IMR-90 (cell line): ENCODE results near the gene GALNT3. TPM values are rescaled to one million over a fixed set of nuclear protein-coding genes. Genes with fewer than 3 reads are reported as not detected.

Experiments
- ATAC-seq: fragments of 200-7000 bp; cut with Tn5 transposase; 2 replicates; pipeline ENCODE4 v1.9.1; 2020; ENCODE audit warnings: low read depth, mild to moderate bottlenecking, moderate library complexity
- Bru-seq: library from RNA; stranded (reverse); fragments of 400-500 nt; gene quantifications from one replicate; lab custom pipeline; 2021; lab: Mats Ljungman, UMichigan
- BruChase-seq, 2 experiments: library from RNA; stranded (reverse); fragments of 400-500 nt; gene quantifications; one replicate each; lab custom pipeline; 2021; lab: Mats Ljungman, UMichigan
- BruUV-seq: library from RNA; stranded (reverse); fragments of 400-500 nt; replicated peaks from 2 replicates; lab custom pipeline; 2021; lab: Mats Ljungman, UMichigan
- CTCF ChIA-PET: fragments of 300-600 bp; formaldehyde crosslinking; extraction: SDS; loops from one replicate; lab custom pipeline; 2021; ENCODE audit warnings: antibody characterized with exemption; lab: Yijun Ruan, JAX
- POLR2A ChIA-PET: fragments of 300-600 bp; sonication (Branson Sonifier 250); formaldehyde crosslinking; loops from one replicate; lab custom pipeline; 2022; ENCODE audit warnings: antibody characterized with exemption; ENCODE audit not compliant: unreplicated experiment; lab: Charles Lee
- DNase-seq: peaks from one replicate; pipeline ENCODE4 v3.0.0; 2013
- H2AFZ ChIP-seq: replicated peaks from 2 replicates; pipeline ENCODE3; 2013; ENCODE audit warnings: low read length, mild to moderate bottlenecking; ENCODE audit not compliant: poor library complexity
- H2AK5ac ChIP-seq: 2 replicates; pipeline ENCODE4 v1.6.1; 2013; ENCODE audit warnings: low read depth, low read length, inconsistent platforms
- H2AK9ac ChIP-seq: replicated peaks from 2 replicates; pipeline ENCODE3; 2013; ENCODE audit warnings: mild to moderate bottlenecking, low read depth, low read length, moderate library complexity; ENCODE audit not compliant: poor library complexity
- H2BK120ac ChIP-seq: 2 replicates; pipeline ENCODE4 v1.6.1; 2013; ENCODE audit warnings: low read depth, low read length, inconsistent platforms
- H2BK15ac ChIP-seq: 3 replicates; pipeline ENCODE4 v1.6.1; 2013; ENCODE audit warnings: low read depth, low read length, inconsistent platforms
- H2BK20ac ChIP-seq: 2 replicates; pipeline ENCODE4 v1.6.1; 2013; ENCODE audit warnings: low read depth, mild to moderate bottlenecking, inconsistent platforms, low read length, moderate library complexity
- H2BK5ac ChIP-seq: 2 replicates; pipeline ENCODE4 v1.6.1; 2013; ENCODE audit warnings: mild to moderate bottlenecking, low read depth, low read length, inconsistent platforms; ENCODE audit not compliant: poor library complexity, severe bottlenecking
- H3K14ac ChIP-seq: replicated peaks from 2 replicates; pipeline ENCODE4 v1.6.1; 2013; ENCODE audit warnings: low read depth, low read length, inconsistent platforms
- H3K18ac ChIP-seq: 2 replicates; pipeline ENCODE4 v1.6.1; 2013; ENCODE audit warnings: low read depth, low read length, control low read depth
- H3K23ac ChIP-seq: 2 replicates; pipeline ENCODE4 v1.6.1; 2013; ENCODE audit warnings: low read depth, low read length, inconsistent platforms
- H3K27ac ChIP-seq: 2 replicates; pipeline ENCODE4 v1.5.1; 2013; ENCODE audit warnings: mild to moderate bottlenecking, control low read depth, low read length; ENCODE audit not compliant: insufficient read depth
- H3K27me3 ChIP-seq: 2 replicates; pipeline ENCODE4 v1.6.1; 2013; ENCODE audit warnings: low read length; ENCODE audit not compliant: control insufficient read depth, insufficient read depth
- H3K36me3 ChIP-seq: 2 replicates; pipeline ENCODE4 v1.6.1; 2013; ENCODE audit warnings: low read length, mixed read lengths; ENCODE audit not compliant: control insufficient read depth, insufficient read depth
- H3K4ac ChIP-seq: 2 replicates; pipeline ENCODE4 v1.6.1; 2013; ENCODE audit warnings: low read depth, low read length, inconsistent platforms
- H3K4me1 ChIP-seq: 2 replicates; pipeline ENCODE4 v1.6.1; 2013; ENCODE audit warnings: low read length, mixed read lengths; ENCODE audit not compliant: control insufficient read depth, insufficient read depth
- H3K4me2 ChIP-seq: 2 replicates; pipeline ENCODE4 v1.6.1; 2013; ENCODE audit warnings: low read depth, mild to moderate bottlenecking, control low read depth, low read length, moderate library complexity
- H3K4me3 ChIP-seq: 2 replicates; pipeline ENCODE4 v1.5.1; 2013; ENCODE audit warnings: low read depth, mild to moderate bottlenecking, control low read depth, low read length, moderate library complexity; ENCODE audit not compliant: insufficient read depth
- H3K56ac ChIP-seq: 2 replicates; pipeline ENCODE4 v1.6.1; 2013; ENCODE audit warnings: low read length, inconsistent platforms; ENCODE audit not compliant: insufficient read depth; ENCODE audit errors: extremely low read depth
- H3K79me1 ChIP-seq, 2 experiments: 2 replicates each; pipeline ENCODE4 v1.6.1; 2013; ENCODE audit warnings: low read length in 2 of 2, inconsistent platforms in 1 of 2, low read depth in 1 of 2
- H3K9ac ChIP-seq: 2 replicates; pipeline ENCODE4 v1.6.1; 2013; ENCODE audit warnings: low read depth, low read length, control low read depth
- H3K9me1 ChIP-seq: 2 replicates; pipeline ENCODE4 v1.6.1; 2013; ENCODE audit warnings: low read length, inconsistent platforms; ENCODE audit not compliant: insufficient read depth
- H3K9me3 ChIP-seq: 2 replicates; pipeline ENCODE4 v1.6.1; 2013; ENCODE audit warnings: low read length; ENCODE audit not compliant: control insufficient read depth, insufficient read depth
- H4K20me1 ChIP-seq: 2 replicates; pipeline ENCODE4 v1.6.1; 2013; ENCODE audit warnings: low read length, inconsistent platforms; ENCODE audit not compliant: insufficient read depth
- H4K5ac ChIP-seq: 2 replicates; pipeline ENCODE4 v1.6.1; 2013; ENCODE audit warnings: mild to moderate bottlenecking, low read depth, low read length, control low read depth
- H4K8ac ChIP-seq, 2 experiments: 2 replicates each; pipeline ENCODE4 v1.6.1; 2013; ENCODE audit warnings: low read depth in 2 of 2, low read length in 2 of 2, control low read depth in 1 of 2, inconsistent platforms in 1 of 2
- H4K91ac ChIP-seq: 2 replicates; pipeline ENCODE4 v1.6.1; 2013; ENCODE audit warnings: low read depth, low read length, inconsistent platforms; ENCODE audit not compliant: insufficient read depth
- BHLHE40 ChIP-seq: fragments of 150-350 bp; IDR thresholded peaks from 2 replicates; pipeline ENCODE4 v1.6.1; 2016; ENCODE audit warnings: mild to moderate bottlenecking, low read depth, low read length
- CEBPB ChIP-seq: IDR thresholded peaks from 2 replicates; pipeline ENCODE4 v1.6.1; 2012; ENCODE audit warnings: low read depth, low read length, improper control_type of control experiment
- CHD1 ChIP-seq: IDR thresholded peaks from 2 replicates; pipeline ENCODE4 v1.6.1; 2012; ENCODE audit warnings: low read depth, low read length, improper control_type of control experiment
- FOS ChIP-seq: fragments of 150-350 bp; IDR thresholded peaks from 2 replicates; pipeline ENCODE4 v1.6.1; 2016; ENCODE audit warnings: low read depth, low read length
- MAFK ChIP-seq: IDR thresholded peaks from 2 replicates; pipeline ENCODE4 v1.6.1; 2012; ENCODE audit warnings: low read depth, low read length, improper control_type of control experiment
- MAZ ChIP-seq: IDR thresholded peaks from 2 replicates; pipeline ENCODE4 v1.6.1; 2012; ENCODE audit warnings: low read depth, mild to moderate bottlenecking, low read length, improper control_type of control experiment, moderate library complexity, borderline replicate concordance
- MXI1 ChIP-seq: IDR thresholded peaks from 2 replicates; pipeline ENCODE4 v1.6.1; 2012; ENCODE audit warnings: low read depth, mild to moderate bottlenecking, low read length, moderate library complexity, borderline replicate concordance
- POLR2A ChIP-seq: IDR thresholded peaks from 2 replicates; pipeline ENCODE4 v1.6.1; 2012; ENCODE audit warnings: mild to moderate bottlenecking, low read depth, low read length
- RAD21 ChIP-seq: IDR thresholded peaks from 2 replicates; pipeline ENCODE4 v1.6.1; 2012; ENCODE audit warnings: low read length, improper control_type of control experiment
- SMC3 ChIP-seq: fragments of 150-350 bp; IDR thresholded peaks from 2 replicates; pipeline ENCODE4 v1.6.1; 2016; ENCODE audit warnings: low read depth, mild to moderate bottlenecking, antibody characterized with exemption, low read length, moderate library complexity
- WGBS, 2 experiments: methylation state at CpG; one replicate each; pipeline versions ENCODE4 v1.1.5 to v1.1.7; 2013; ENCODE audit warnings: missing lambda C conversion rate in 2 of 2; ENCODE audit not compliant: insufficient read length in 1 of 2; ENCODE audit errors: extremely low coverage in 2 of 2; 5-methylcytosine and 5-hydroxymethylcytosine counted together
- dilution Hi-C: fragments of 300-500 bp; cut with HindIII; formaldehyde crosslinking; loops from one replicate; pipeline ENCODE4 v1.14.3; 2018; ENCODE audit warnings: low sequenced_read_pairs; ENCODE audit not compliant: unreplicated experiment
- in situ Hi-C: fragments of 300-500 bp; cut with MboI; formaldehyde crosslinking; loops from 3 replicates; pipeline ENCODE4 v1.14.3; 2019; ENCODE audit warnings: low sequenced_read_pairs, inconsistent platforms, mixed read lengths
- intact Hi-C: fragments of 100-400 bp; cut with micrococcal nuclease; formaldehyde crosslinking; loops from 2 replicates; pipeline ENCODE4 v1.10.0; 2022
- long read RNA-seq: library from polyadenylated mRNA; unstranded; transcript quantifications from one replicate; pipeline ENCODE4 v2.0.0, GENCODE V29; 2021; ENCODE audit not compliant: unreplicated experiment
- polyA plus RNA-seq, 3 experiments: library from polyadenylated mRNA; depleted of rRNA; stranded (reverse); fragments of >200 nt; gene quantifications; 2 replicates each; pipeline ENCODE4 v1.2.3, GENCODE V29; 2012; ENCODE audit warnings: low replicate concordance in 1 of 3
- total RNA-seq: library from RNA; depleted of rRNA; stranded (reverse); fragments of >200 nt; gene quantifications from 2 replicates; pipeline ENCODE4 v1.2.3, GENCODE V29; 2012; rRNA removed
- TF ChIP-seq, protein P1 (sequence below): fragments of 150-350 bp; IDR thresholded peaks from 2 replicates; pipeline ENCODE4 v1.6.1; 2016; ENCODE audit warnings: low read depth, mild to moderate bottlenecking, low read length, moderate library complexity, borderline replicate concordance
- TF ChIP-seq, protein P2 (sequence below): conservative IDR thresholded peaks from 2 replicates; pipeline ENCODE4 v1.5.1; 2012; ENCODE audit warnings: mild to moderate bottlenecking, low read depth, low read length, improper control_type of control experiment
- TF ChIP-seq, protein P3 (sequence below): fragments of 150-350 bp; IDR thresholded peaks from 2 replicates; pipeline ENCODE4 v1.6.1; 2017; ENCODE audit warnings: mild to moderate bottlenecking, antibody characterized with exemption, low read length, low read depth

GALNT3 gene
- 2.0 and 4.4 TPM in 2 replicates for total RNA-seq
- 0.76 and 1.1 TPM in 2 replicates for polyA plus RNA-seq (2012; rRNA removed)
- 0.29 and 0.35 TPM in 2 replicates for polyA plus RNA-seq (2012; cell fraction: cytosol; rRNA removed)
- 1.4 and 3.0 TPM in 2 replicates for polyA plus RNA-seq (2012; cell fraction: nucleus; rRNA removed; ENCODE audit: low replicate concordance)
- Bru-seq, nascent RNA = percentile 36 among the genes with signal in this experiment
- percentile 36 among the genes with signal in this experiment for BruChase-seq, experiment 1, labeled RNA remaining after a 6-hour chase
- percentile 38 among the genes with signal in this experiment for BruChase-seq, experiment 2, labeled RNA remaining after a 2-hour chase
- long read RNA-seq = 0 reads

DNA sequence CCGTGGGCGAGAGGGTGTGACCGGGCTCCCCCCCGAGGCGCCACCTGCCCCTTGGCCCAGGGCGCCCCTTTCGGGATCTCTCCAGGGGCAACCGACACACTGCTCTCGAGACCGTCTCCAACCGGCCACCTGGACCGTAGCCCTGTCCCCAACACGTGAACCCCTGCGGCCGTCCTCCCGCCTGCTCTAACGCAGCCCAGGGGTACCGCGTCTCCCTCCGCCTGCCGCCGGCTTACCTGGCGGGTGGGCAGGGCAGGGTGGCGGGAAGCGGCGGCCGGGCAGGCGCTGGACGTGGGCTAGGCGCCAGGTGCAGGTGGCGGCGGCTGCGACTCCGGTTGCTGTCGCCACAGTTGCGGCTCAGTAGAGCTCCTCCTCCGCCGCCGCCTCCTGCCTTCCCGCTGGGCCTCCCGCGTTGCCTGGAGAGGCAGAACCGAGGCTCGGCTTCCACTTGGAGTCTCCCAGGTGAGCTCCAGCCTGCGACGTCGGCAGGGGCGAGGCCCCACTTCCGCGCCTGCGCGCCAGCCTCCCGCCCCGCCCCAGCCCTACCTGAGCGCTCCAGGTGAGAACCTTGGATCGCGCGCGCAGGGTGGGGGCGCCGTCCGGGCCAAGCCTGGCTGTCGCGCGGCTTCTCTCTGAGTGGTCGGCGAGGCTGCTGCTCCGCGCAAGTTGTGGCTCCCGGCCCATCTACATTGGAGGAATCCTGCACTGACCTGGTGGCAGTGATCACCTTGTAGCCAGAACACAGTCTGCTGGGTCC is at the start of gene GALNT3:
TSS of gene GALNT3 (minus strand) at position 469 of the 757 bp plus-strand sequence. CDS start 23,547 bp downstream, outside the sequence.
- no peak within 1 kb of the TSS for H2BK5ac ChIP-seq
- no peak within 1 kb of the TSS for H2BK20ac ChIP-seq
- no peak within 1 kb of the TSS for H2AK5ac ChIP-seq
- no peak within 1 kb of the TSS for H3K18ac ChIP-seq
- H2AFZ ChIP-seq = peak within 1 kb of the TSS; percentile 69
- no peak within 1 kb of the TSS for H2BK15ac ChIP-seq
- H3K4me1 ChIP-seq = peaks cover 3% of the 10 kb centered on the region; the same call in 1 of the 2 replicates
- 5% methylated on average over 29 of the region's 70 CpGs; no CpG with 5 or more reads in 1 of the 2 experiments for WGBS, 2 experiments
- H3K36me3 ChIP-seq = no peaks in the 10 kb centered on the region
- H4K5ac ChIP-seq = no peak within 1 kb of the TSS
- H3K9me1 ChIP-seq = no peaks in the 10 kb centered on the region
- no peak within 1 kb of the TSS for H3K9ac ChIP-seq
- peak within 1 kb of the TSS; percentile 47 for H3K4me3 ChIP-seq
- peak; percentile 30 for ATAC-seq
- no TSS peak for BruUV-seq
- in situ Hi-C loops = no loop called here
- H2AK9ac ChIP-seq = peak within 1 kb of the TSS; percentile 68
- POLR2A ChIA-PET = no interaction called here
- DNase-seq = no peak
- no peak within 1 kb of the TSS for H2BK120ac ChIP-seq
- H3K27ac ChIP-seq = no peak within 1 kb of the TSS
- no peak within 1 kb of the TSS for H3K4ac ChIP-seq
- no peaks in the 10 kb centered on the region for H4K20me1 ChIP-seq
- no peak within 1 kb of the TSS for H4K91ac ChIP-seq
- peak within 1 kb of the TSS; percentile 38 for H3K4me2 ChIP-seq
- no peak within 1 kb of the TSS for H3K23ac ChIP-seq
- H3K27me3 ChIP-seq = peaks cover 6% of the 10 kb centered on the region; the same call in 1 of the 2 replicates
- CTCF ChIA-PET = no interaction called here
- no peak within 1 kb of the TSS for H3K14ac ChIP-seq
- dilution Hi-C loops = no loop called here
- H3K79me1 ChIP-seq = no peaks in the 10 kb centered on the region
- intact Hi-C loops = loop anchor here (5.0 kb wide), 1 partner anchor 63 kb away; no protein-coding TSS in a partner anchor
- H3K9me3 ChIP-seq = no peaks in the 10 kb centered on the region
- H4K8ac ChIP-seq = peak within 1 kb of the TSS in 1 of 2 experiments; percentile 4; a peak in 1 of 4 replicates
- H3K56ac ChIP-seq = no peak within 1 kb of the TSS; the same call in 1 of the 2 replicates
- TF ChIP-seq MAFK (no peak), CHD1 (no peak), FOS (no peak), BHLHE40 (no peak), RAD21 (no peak), CEBPB (no peak), POLR2A (no peak), MAZ (no peak), MXI1 (no peak), SMC3 (no peak)
- TF ChIP-seq, protein P1, sequence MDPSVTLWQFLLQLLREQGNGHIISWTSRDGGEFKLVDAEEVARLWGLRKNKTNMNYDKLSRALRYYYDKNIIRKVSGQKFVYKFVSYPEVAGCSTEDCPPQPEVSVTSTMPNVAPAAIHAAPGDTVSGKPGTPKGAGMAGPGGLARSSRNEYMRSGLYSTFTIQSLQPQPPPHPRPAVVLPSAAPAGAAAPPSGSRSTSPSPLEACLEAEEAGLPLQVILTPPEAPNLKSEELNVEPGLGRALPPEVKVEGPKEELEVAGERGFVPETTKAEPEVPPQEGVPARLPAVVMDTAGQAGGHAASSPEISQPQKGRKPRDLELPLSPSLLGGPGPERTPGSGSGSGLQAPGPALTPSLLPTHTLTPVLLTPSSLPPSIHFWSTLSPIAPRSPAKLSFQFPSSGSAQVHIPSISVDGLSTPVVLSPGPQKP = no peak
- TF ChIP-seq, protein P2, sequence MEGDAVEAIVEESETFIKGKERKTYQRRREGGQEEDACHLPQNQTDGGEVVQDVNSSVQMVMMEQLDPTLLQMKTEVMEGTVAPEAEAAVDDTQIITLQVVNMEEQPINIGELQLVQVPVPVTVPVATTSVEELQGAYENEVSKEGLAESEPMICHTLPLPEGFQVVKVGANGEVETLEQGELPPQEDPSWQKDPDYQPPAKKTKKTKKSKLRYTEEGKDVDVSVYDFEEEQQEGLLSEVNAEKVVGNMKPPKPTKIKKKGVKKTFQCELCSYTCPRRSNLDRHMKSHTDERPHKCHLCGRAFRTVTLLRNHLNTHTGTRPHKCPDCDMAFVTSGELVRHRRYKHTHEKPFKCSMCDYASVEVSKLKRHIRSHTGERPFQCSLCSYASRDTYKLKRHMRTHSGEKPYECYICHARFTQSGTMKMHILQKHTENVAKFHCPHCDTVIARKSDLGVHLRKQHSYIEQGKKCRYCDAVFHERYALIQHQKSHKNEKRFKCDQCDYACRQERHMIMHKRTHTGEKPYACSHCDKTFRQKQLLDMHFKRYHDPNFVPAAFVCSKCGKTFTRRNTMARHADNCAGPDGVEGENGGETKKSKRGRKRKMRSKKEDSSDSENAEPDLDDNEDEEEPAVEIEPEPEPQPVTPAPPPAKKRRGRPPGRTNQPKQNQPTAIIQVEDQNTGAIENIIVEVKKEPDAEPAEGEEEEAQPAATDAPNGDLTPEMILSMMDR = no peak
- TF ChIP-seq, protein P3, sequence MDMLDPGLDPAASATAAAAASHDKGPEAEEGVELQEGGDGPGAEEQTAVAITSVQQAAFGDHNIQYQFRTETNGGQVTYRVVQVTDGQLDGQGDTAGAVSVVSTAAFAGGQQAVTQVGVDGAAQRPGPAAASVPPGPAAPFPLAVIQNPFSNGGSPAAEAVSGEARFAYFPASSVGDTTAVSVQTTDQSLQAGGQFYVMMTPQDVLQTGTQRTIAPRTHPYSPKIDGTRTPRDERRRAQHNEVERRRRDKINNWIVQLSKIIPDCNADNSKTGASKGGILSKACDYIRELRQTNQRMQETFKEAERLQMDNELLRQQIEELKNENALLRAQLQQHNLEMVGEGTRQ = no peak
